Measurements from ENCODE around the gene TSPAN13. TPM values are rescaled to one million over a fixed set of nuclear protein-coding genes. Genes with fewer than 3 reads are reported as not detected.

Gene TSPAN13
- total RNA-seq, 1 experiment from 2014 or later, result 31.1 TPM

GRCh38 chr7:16785321-16785720 is 31.8 kb downstream of the TSPAN13 start:
- ChIA-PET POLR2A (ENCODE audit: unreplicated experiment) (no interaction called here), CTCF (no interaction called here)
- no peak for DNase-seq

DNA sequence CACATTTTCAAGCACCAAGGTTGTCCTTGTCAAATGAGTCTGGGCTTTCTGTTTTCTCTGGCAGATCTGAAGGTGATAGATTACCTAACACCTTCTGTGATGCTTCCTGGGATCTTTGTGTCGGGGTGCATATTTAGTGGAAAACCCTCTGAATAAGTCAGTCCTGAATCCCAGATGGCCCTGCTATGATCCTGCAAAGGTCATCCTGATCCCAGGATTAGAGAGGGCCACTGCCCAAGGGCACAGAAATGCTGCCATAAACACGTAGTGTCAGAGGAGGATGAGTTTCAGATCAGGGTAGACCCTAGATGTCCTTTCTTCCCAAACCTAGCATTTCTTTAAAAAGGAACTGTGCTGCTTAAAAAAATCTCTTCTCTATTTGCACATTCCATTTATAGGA is 32.3 kb downstream of the TSPAN13 start:
- Histone ChIP-seq H3K9me2 (ENCODE audit: insufficient read depth) (no peaks in the 10 kb centered on the region), H3K4me3 (no peak overlapping the region), H2AFZ (no peak overlapping the region), H4K20me1 (ENCODE audit: insufficient read depth) (no peaks in the 10 kb centered on the region), H3K4me2 (no peak overlapping the region), H3K79me2 (ENCODE audit: low read depth) (no peaks in the 10 kb centered on the region), H3K4me1 (replicated peaks; ENCODE audit: insufficient read depth) (no peaks in the 10 kb centered on the region), H3K9me3 (ENCODE audit: insufficient read depth, low read depth) (no peaks in the 10 kb centered on the region), H3F3A (ENCODE audit: insufficient read depth, low read depth) (no peaks in the 10 kb centered on the region), H3K27ac (no peak overlapping the region), H3K27me3 (ENCODE audit: insufficient read depth, low read depth) (no peaks in the 10 kb centered on the region), H3K36me3 (ENCODE audit: low read depth) (0 out of 2 replicates have a peak, but pooled peaks cover 9% of the 10 kb centered on the region)
- TF ChIP-seq CTCF (conservative IDR thresholded peaks at IDR 0.05), result no peak
- TF ChIP-seq EZH2 (IDR thresholded peaks at IDR 0.05; ENCODE audit: low read depth), result no peak
- intact Hi-C loops (cut with micrococcal nuclease; ENCODE audit: unreplicated experiment), result no loop called here
- no TSS peak for BruUV-seq (replicated peaks)
- no peak for DNase-seq
- CTCF ChIA-PET, result no interaction called here
- POLR2A ChIA-PET (ENCODE audit: unreplicated experiment), result interaction anchor here (0.7 kb wide), 1 partner anchor 344 kb away, joined by 3 read pairs; no protein-coding TSS in a partner anchor

More at GRCh38 chr7:16785321-16785720, 31.8 kb downstream of the TSPAN13 start:
- Histone ChIP-seq H3K79me2 (ENCODE audit: low read depth) (no peaks in the 10 kb centered on the region), H3K4me3 (no peak overlapping the region), H3K4me2 (no peak overlapping the region), H3K36me3 (ENCODE audit: low read depth) (0 out of 2 replicates have a peak, but pooled peaks cover 12% of the 10 kb centered on the region), H3K4me1 (replicated peaks; ENCODE audit: insufficient read depth) (no peaks in the 10 kb centered on the region), H3K9me2 (ENCODE audit: insufficient read depth) (no peaks in the 10 kb centered on the region), H3K27ac (no peak overlapping the region), H4K20me1 (ENCODE audit: insufficient read depth) (no peaks in the 10 kb centered on the region), H3K9me3 (ENCODE audit: insufficient read depth, low read depth) (no peaks in the 10 kb centered on the region), H2AFZ (no peak overlapping the region), H3F3A (ENCODE audit: insufficient read depth, low read depth) (no peaks in the 10 kb centered on the region), H3K27me3 (ENCODE audit: insufficient read depth, low read depth) (no peaks in the 10 kb centered on the region)
- no TSS peak for BruUV-seq (replicated peaks)
- TF ChIP-seq CTCF (conservative IDR thresholded peaks at IDR 0.05) (no peak), EZH2 (IDR thresholded peaks at IDR 0.05; ENCODE audit: low read depth) (no peak)
- intact Hi-C loops (cut with micrococcal nuclease; ENCODE audit: unreplicated experiment), result no loop called here

- Histone ChIP-seq H3K4me2 (no peak overlapping the region), H3K4me1 (replicated peaks; ENCODE audit: insufficient read depth) (no peaks in the 10 kb centered on the region), H3K9me2 (ENCODE audit: insufficient read depth) (no peaks in the 10 kb centered on the region), H3K4me3 (no peak overlapping the region), H3K27me3 (ENCODE audit: insufficient read depth, low read depth) (no peaks in the 10 kb centered on the region), H4K20me1 (ENCODE audit: insufficient read depth) (no peaks in the 10 kb centered on the region), H3F3A (ENCODE audit: insufficient read depth, low read depth) (0 out of 2 replicates have a peak, but pooled peaks cover under 1% of the 10 kb centered on the region), H3K36me3 (ENCODE audit: low read depth) (0 out of 2 replicates have a peak, but pooled peaks cover 9% of the 10 kb centered on the region), H3K27ac (no peak overlapping the region), H2AFZ (no peak overlapping the region), H3K79me2 (ENCODE audit: low read depth) (no peaks in the 10 kb centered on the region), H3K9me3 (ENCODE audit: insufficient read depth, low read depth) (no peaks in the 10 kb centered on the region)
- ChIA-PET POLR2A (ENCODE audit: unreplicated experiment) (interaction anchor here (0.7 kb wide), 1 partner anchor 344 kb away, joined by 3 read pairs; no protein-coding TSS in a partner anchor), CTCF (no interaction called here)
- no TSS peak for BruUV-seq (replicated peaks)
- no peak for TF ChIP-seq EZH2 (IDR thresholded peaks at IDR 0.05; ENCODE audit: low read depth)
- TF ChIP-seq CTCF (conservative IDR thresholded peaks at IDR 0.05), result no peak
- intact Hi-C loops (cut with micrococcal nuclease; ENCODE audit: unreplicated experiment), result no loop called here
- DNase-seq, result no peak
Measured at GRCh38 chr7:16786257-16786656, 32.7 kb downstream of the TSPAN13 start.
